Coronary artery (tissue), 2 donors: ENCODE results near the gene IL24.

Experiments
- DNase-seq: peaks from one replicate; pipeline ENCODE4 v3.0.0-alpha.2; 2017; ENCODE audit warnings: low spot score
- H3K27ac ChIP-seq, 2 donors: fragments of 200-600 bp; sonication (generic); one replicate each; pipeline ENCODE4 v1.5.1; 2016 to 2019
- H3K4me3 ChIP-seq: fragments of 200-600 bp; sonication (generic); 2 replicates; pipeline ENCODE4 v1.5.1; 2016; ENCODE audit warnings: mild to moderate bottlenecking, moderate library complexity
- CTCF ChIP-seq: fragments of 200-600 bp; sonication (generic); IDR thresholded peaks from one replicate; pipeline ENCODE4 v1.5.1; 2019; ENCODE audit warnings: antibody characterized with exemption

The IL24 gene

GRCh38 chr1:206880314-206880713 lies 16.9 kb upstream of the IL24 start:
- Histone ChIP-seq H3K4me3 (no peak overlapping the region), H3K27ac (no peak overlapping the region)
- no peak for TF ChIP-seq CTCF
- no peak for DNase-seq

- no peak for DNase-seq
- no peak for TF ChIP-seq CTCF
- H3K27ac ChIP-seq: no peak overlapping the region
- H3K4me3 ChIP-seq: no peak overlapping the region
Observed at GRCh38 chr1:206882555-206882954, 14.7 kb upstream of the IL24 start.

GRCh38 chr1:206883160-206883559 lies 14.1 kb upstream of the IL24 start:
- Histone ChIP-seq H3K27ac (no peak overlapping the region), H3K4me3 (no peak overlapping the region)
- TF ChIP-seq CTCF: no peak
- DNase-seq: no peak

GRCh38 chr1:206883876-206884275 lies 13.4 kb upstream of the IL24 start:
- TF ChIP-seq CTCF: no peak

GRCh38 chr1:206885341-206886060 lies 11.7 kb upstream of the IL24 start:
- Histone ChIP-seq H3K27ac (no peak overlapping the region), H3K4me3 (no peak overlapping the region)
- TF ChIP-seq CTCF: no peak
- no peak for DNase-seq

More at GRCh38 chr1:206883876-206884275, 13.4 kb upstream of the IL24 start:
- no peak for DNase-seq
- no peak overlapping the region for H3K27ac ChIP-seq
- no peak overlapping the region for H3K4me3 ChIP-seq

- Histone ChIP-seq H3K27ac (no peak overlapping the region), H3K4me3 (no peak overlapping the region)
- TF ChIP-seq CTCF: no peak
- DNase-seq: no peak
Observed at GRCh38 chr1:206886831-206887230, 10.4 kb upstream of the IL24 start.

- no peak for DNase-seq
- Histone ChIP-seq H3K27ac (no peak overlapping the region), H3K4me3 (no peak overlapping the region)
- TF ChIP-seq CTCF: no peak
Observed at GRCh38 chr1:206887701-206888100, 9.5 kb upstream of the IL24 start.
